IMR-90 (cell line): ENCODE data around the gene XYLT2. TPM values are rescaled to one million over a fixed set of nuclear protein-coding genes. Genes with fewer than 3 reads are reported as not detected.

Experiments used
- ATAC-seq: fragments of 200-7000 bp; cut with Tn5 transposase; 2 replicates; pipeline ENCODE4 v1.9.1; 2020; ENCODE audit warnings: low read depth, mild to moderate bottlenecking, moderate library complexity
- BruUV-seq: library from RNA; stranded (reverse); fragments of 400-500 nt; replicated peaks from 2 replicates; lab custom pipeline; 2021; lab: Mats Ljungman, UMichigan
- CTCF ChIA-PET: fragments of 300-600 bp; formaldehyde crosslinking; extraction: SDS; loops from one replicate; lab custom pipeline; 2021; ENCODE audit warnings: antibody characterized with exemption; lab: Yijun Ruan, JAX
- POLR2A ChIA-PET: fragments of 300-600 bp; sonication (Branson Sonifier 250); formaldehyde crosslinking; loops from one replicate; lab custom pipeline; 2022; ENCODE audit warnings: antibody characterized with exemption; ENCODE audit not compliant: unreplicated experiment; lab: Charles Lee
- DNase-seq: peaks from one replicate; pipeline ENCODE4 v3.0.0; 2013
- H2AFZ ChIP-seq: replicated peaks from 2 replicates; pipeline ENCODE3; 2013; ENCODE audit warnings: low read length, mild to moderate bottlenecking; ENCODE audit not compliant: poor library complexity
- H2AK5ac ChIP-seq: 2 replicates; pipeline ENCODE4 v1.6.1; 2013; ENCODE audit warnings: low read depth, low read length, inconsistent platforms
- H2AK9ac ChIP-seq: replicated peaks from 2 replicates; pipeline ENCODE3; 2013; ENCODE audit warnings: mild to moderate bottlenecking, low read depth, low read length, moderate library complexity; ENCODE audit not compliant: poor library complexity
- H2BK120ac ChIP-seq: 2 replicates; pipeline ENCODE4 v1.6.1; 2013; ENCODE audit warnings: low read depth, low read length, inconsistent platforms
- H2BK15ac ChIP-seq: 3 replicates; pipeline ENCODE4 v1.6.1; 2013; ENCODE audit warnings: low read depth, low read length, inconsistent platforms
- H2BK20ac ChIP-seq: 2 replicates; pipeline ENCODE4 v1.6.1; 2013; ENCODE audit warnings: low read depth, mild to moderate bottlenecking, inconsistent platforms, low read length, moderate library complexity
- H2BK5ac ChIP-seq: 2 replicates; pipeline ENCODE4 v1.6.1; 2013; ENCODE audit warnings: mild to moderate bottlenecking, low read depth, low read length, inconsistent platforms; ENCODE audit not compliant: poor library complexity, severe bottlenecking
- H3K14ac ChIP-seq: replicated peaks from 2 replicates; pipeline ENCODE4 v1.6.1; 2013; ENCODE audit warnings: low read depth, low read length, inconsistent platforms
- H3K18ac ChIP-seq: 2 replicates; pipeline ENCODE4 v1.6.1; 2013; ENCODE audit warnings: low read depth, low read length, control low read depth
- H3K23ac ChIP-seq: 2 replicates; pipeline ENCODE4 v1.6.1; 2013; ENCODE audit warnings: low read depth, low read length, inconsistent platforms
- H3K27ac ChIP-seq: 2 replicates; pipeline ENCODE4 v1.5.1; 2013; ENCODE audit warnings: mild to moderate bottlenecking, control low read depth, low read length; ENCODE audit not compliant: insufficient read depth
- H3K27me3 ChIP-seq: 2 replicates; pipeline ENCODE4 v1.6.1; 2013; ENCODE audit warnings: low read length; ENCODE audit not compliant: control insufficient read depth, insufficient read depth
- H3K36me3 ChIP-seq: 2 replicates; pipeline ENCODE4 v1.6.1; 2013; ENCODE audit warnings: low read length, mixed read lengths; ENCODE audit not compliant: control insufficient read depth, insufficient read depth
- H3K4ac ChIP-seq: 2 replicates; pipeline ENCODE4 v1.6.1; 2013; ENCODE audit warnings: low read depth, low read length, inconsistent platforms
- H3K4me1 ChIP-seq: 2 replicates; pipeline ENCODE4 v1.6.1; 2013; ENCODE audit warnings: low read length, mixed read lengths; ENCODE audit not compliant: control insufficient read depth, insufficient read depth
- H3K4me2 ChIP-seq: 2 replicates; pipeline ENCODE4 v1.6.1; 2013; ENCODE audit warnings: low read depth, mild to moderate bottlenecking, control low read depth, low read length, moderate library complexity
- H3K4me3 ChIP-seq: 2 replicates; pipeline ENCODE4 v1.5.1; 2013; ENCODE audit warnings: low read depth, mild to moderate bottlenecking, control low read depth, low read length, moderate library complexity; ENCODE audit not compliant: insufficient read depth
- H3K56ac ChIP-seq: 2 replicates; pipeline ENCODE4 v1.6.1; 2013; ENCODE audit warnings: low read length, inconsistent platforms; ENCODE audit not compliant: insufficient read depth; ENCODE audit errors: extremely low read depth
- H3K79me1 ChIP-seq, 2 experiments: 2 replicates each; pipeline ENCODE4 v1.6.1; 2013; ENCODE audit warnings: low read length in 2 of 2, inconsistent platforms in 1 of 2, low read depth in 1 of 2
- H3K9ac ChIP-seq: 2 replicates; pipeline ENCODE4 v1.6.1; 2013; ENCODE audit warnings: low read depth, low read length, control low read depth
- H3K9me1 ChIP-seq: 2 replicates; pipeline ENCODE4 v1.6.1; 2013; ENCODE audit warnings: low read length, inconsistent platforms; ENCODE audit not compliant: insufficient read depth
- H3K9me3 ChIP-seq: 2 replicates; pipeline ENCODE4 v1.6.1; 2013; ENCODE audit warnings: low read length; ENCODE audit not compliant: control insufficient read depth, insufficient read depth
- H4K20me1 ChIP-seq: 2 replicates; pipeline ENCODE4 v1.6.1; 2013; ENCODE audit warnings: low read length, inconsistent platforms; ENCODE audit not compliant: insufficient read depth
- H4K5ac ChIP-seq: 2 replicates; pipeline ENCODE4 v1.6.1; 2013; ENCODE audit warnings: mild to moderate bottlenecking, low read depth, low read length, control low read depth
- H4K8ac ChIP-seq, 2 experiments: 2 replicates each; pipeline ENCODE4 v1.6.1; 2013; ENCODE audit warnings: low read depth in 2 of 2, low read length in 2 of 2, control low read depth in 1 of 2, inconsistent platforms in 1 of 2
- H4K91ac ChIP-seq: 2 replicates; pipeline ENCODE4 v1.6.1; 2013; ENCODE audit warnings: low read depth, low read length, inconsistent platforms; ENCODE audit not compliant: insufficient read depth
- MXI1 ChIP-seq: IDR thresholded peaks from 2 replicates; pipeline ENCODE4 v1.6.1; 2012; ENCODE audit warnings: low read depth, mild to moderate bottlenecking, low read length, moderate library complexity, borderline replicate concordance
- NFE2L2 ChIP-seq: fragments of 150-350 bp; IDR thresholded peaks from 2 replicates; pipeline ENCODE4 v1.6.1; 2016; ENCODE audit warnings: low read depth, mild to moderate bottlenecking, low read length
- RAD21 ChIP-seq: IDR thresholded peaks from 2 replicates; pipeline ENCODE4 v1.6.1; 2012; ENCODE audit warnings: low read length, improper control_type of control experiment
- RCOR1 ChIP-seq: IDR thresholded peaks from 2 replicates; pipeline ENCODE4 v1.6.1; 2012; ENCODE audit warnings: mild to moderate bottlenecking, low read length, improper control_type of control experiment; ENCODE audit not compliant: insufficient replicate concordance
- SMC3 ChIP-seq: fragments of 150-350 bp; IDR thresholded peaks from 2 replicates; pipeline ENCODE4 v1.6.1; 2016; ENCODE audit warnings: low read depth, mild to moderate bottlenecking, antibody characterized with exemption, low read length, moderate library complexity
- WGBS, 2 experiments: methylation state at CpG; one replicate each; pipeline versions ENCODE4 v1.1.5 to v1.1.7; 2013; ENCODE audit warnings: missing lambda C conversion rate in 2 of 2; ENCODE audit not compliant: insufficient read length in 1 of 2; ENCODE audit errors: extremely low coverage in 2 of 2; 5-methylcytosine and 5-hydroxymethylcytosine counted together
- dilution Hi-C: fragments of 300-500 bp; cut with HindIII; formaldehyde crosslinking; loops from one replicate; pipeline ENCODE4 v1.14.3; 2018; ENCODE audit warnings: low sequenced_read_pairs; ENCODE audit not compliant: unreplicated experiment
- in situ Hi-C: fragments of 300-500 bp; cut with MboI; formaldehyde crosslinking; loops from 3 replicates; pipeline ENCODE4 v1.14.3; 2019; ENCODE audit warnings: low sequenced_read_pairs, inconsistent platforms, mixed read lengths
- intact Hi-C: fragments of 100-400 bp; cut with micrococcal nuclease; formaldehyde crosslinking; loops from 2 replicates; pipeline ENCODE4 v1.10.0; 2022
- polyA plus RNA-seq, 3 experiments: library from polyadenylated mRNA; depleted of rRNA; stranded (reverse); fragments of >200 nt; gene quantifications; 2 replicates each; pipeline ENCODE4 v1.2.3, GENCODE V29; 2012; ENCODE audit warnings: low replicate concordance in 1 of 3
- total RNA-seq: library from RNA; depleted of rRNA; stranded (reverse); fragments of >200 nt; gene quantifications from 2 replicates; pipeline ENCODE4 v1.2.3, GENCODE V29; 2012

Gene XYLT2
- total and polyA plus RNA-seq, 2 of the 4 experiments (the other 2 are of a cell fraction): 27.7 to 31.9 TPM

- no peak overlapping the region for H2BK20ac ChIP-seq
- CTCF ChIA-PET: no interaction called here
- H3K9me3 ChIP-seq: no peaks in the 10 kb centered on the region
- no peak overlapping the region for H2BK15ac ChIP-seq
- WGBS, 2 experiments: no CpG with 5 or more reads among the region's 3 CpGs
- dilution Hi-C loops: no loop called here
- in situ Hi-C loops: no loop called here
- no peak for ATAC-seq
- H3K27ac ChIP-seq: no peak overlapping the region
- POLR2A ChIA-PET: no interaction called here
- no peak overlapping the region for H3K18ac ChIP-seq
- H4K91ac ChIP-seq: no peak overlapping the region
- BruUV-seq: no TSS peak
- H2AK9ac ChIP-seq: no peak overlapping the region
- H3K27me3 ChIP-seq: no peaks in the 10 kb centered on the region
- peaks cover 44% of the 10 kb centered on the region for H4K20me1 ChIP-seq
- H3K4me1 ChIP-seq: no peaks in the 10 kb centered on the region
- no peak overlapping the region for H3K4ac ChIP-seq
- no peak overlapping the region for H3K56ac ChIP-seq
- H3K14ac ChIP-seq: no peak overlapping the region
- H3K23ac ChIP-seq: no peak overlapping the region
- H3K9ac ChIP-seq: no peak overlapping the region
- TF ChIP-seq SMC3: no peak
- no peak for TF ChIP-seq RAD21
- no peak for TF ChIP-seq NFE2L2
- no peak for TF ChIP-seq MXI1
- TF ChIP-seq RCOR1: no peak
- H3K4me2 ChIP-seq: no peak overlapping the region
- H3K4me3 ChIP-seq: no peak overlapping the region
- H4K5ac ChIP-seq: no peak overlapping the region; the same call in 1 of the 2 replicates
- peaks cover 76% of the 10 kb centered on the region for H3K36me3 ChIP-seq
- no peak overlapping the region for H4K8ac ChIP-seq
- no peak overlapping the region for H2BK5ac ChIP-seq
- peaks cover 54 to 70% of the 10 kb centered on the region in 2 experiments for H3K79me1 ChIP-seq
- H2BK120ac ChIP-seq: no peak overlapping the region
- H3K9me1 ChIP-seq: no peaks in the 10 kb centered on the region
- H2AK5ac ChIP-seq: no peak overlapping the region
- intact Hi-C loops: no loop called here
- DNase-seq: no peak
- H2AFZ ChIP-seq: no peak overlapping the region
Measured at GRCh38 chr17:50386510-50386909, 40.6 kb downstream of the XYLT2 start.
